Activated T-cell treated with anti-CD3 and anti-CD28 coated beads, Interleukin-2, amount 50 U/mL, for 4 hours (primary cell): ENCODE measurements around the gene SHMT2. TPM values are rescaled to one million over a fixed set of nuclear protein-coding genes. Genes with fewer than 3 reads are reported as not detected.
A peak's percentile ranks its signal among the peaks of the same experiment; 100 is the strongest.

ENCODE experiments used
- ATAC-seq, 2 donors: fragments of 200-7000 bp; cut with Tn5 transposase; one replicate each; pipeline ENCODE4 v1.10.0; 2021
- DNase-seq: peaks from one replicate; pipeline ENCODE4 v3.0.0-alpha.2; 2020
- H3K27me3 Mint-ChIP-seq: one replicate; pipeline ENCODE4 v1.8.0; 2021; ENCODE audit warnings: low read depth, mixed read lengths
- H3K36me3 Mint-ChIP-seq: one replicate; pipeline ENCODE4 v1.8.0; 2022; ENCODE audit warnings: mixed read lengths; ENCODE audit not compliant: insufficient read depth
- H3K4me1 Mint-ChIP-seq: one replicate; pipeline ENCODE4 v1.8.0; 2021; ENCODE audit warnings: low read depth, mixed read lengths
- H3K4me3 Mint-ChIP-seq: one replicate; pipeline ENCODE4 v1.8.0; 2021; ENCODE audit warnings: mild to moderate bottlenecking, moderate library complexity, mixed read lengths
- H3K9me3 Mint-ChIP-seq: one replicate; pipeline ENCODE4 v1.8.0; 2021; ENCODE audit warnings: mixed read lengths
- total RNA-seq, 3 donors: library from RNA; stranded (reverse); gene quantifications; one replicate each; pipeline ENCODE4 v1.2.1, GENCODE V29; 2021

SHMT2 gene
- total RNA-seq, 3 donors from 2014 or later = 373 to 414 (median 383) TPM

GRCh38 chr12:57241402-57242310, 12.1 kb downstream of the SHMT2 start:
- H3K4me3 Mint-ChIP-seq = peak overlapping the region; percentile 50
- DNase-seq (no peak), ATAC-seq (no peak)
- H3K27me3 Mint-ChIP-seq = peaks cover 49% of the 10 kb centered on the region
- peaks cover 59% of the 10 kb centered on the region for H3K4me1 Mint-ChIP-seq
- peaks cover 3% of the 10 kb centered on the region for H3K36me3 Mint-ChIP-seq
- H3K9me3 Mint-ChIP-seq = no peaks in the 10 kb centered on the region

DNA sequence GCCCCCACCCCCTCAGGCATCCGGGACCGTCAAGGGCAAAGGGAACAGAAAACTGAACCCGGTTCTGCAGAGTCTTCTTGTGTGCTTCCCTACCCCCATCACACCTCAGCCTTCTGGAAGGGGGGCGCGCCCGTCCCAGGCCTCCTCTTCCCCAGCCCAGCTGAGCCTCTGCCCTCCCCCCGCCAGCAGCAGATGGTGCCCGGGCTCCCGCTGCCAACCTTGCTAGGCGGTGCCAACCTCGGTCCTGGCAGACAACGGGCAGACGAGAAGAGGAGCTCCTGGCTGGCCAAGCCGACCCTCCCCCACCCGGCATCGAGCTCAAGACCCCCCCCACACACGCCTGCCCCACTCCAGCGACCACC, 12.8 kb downstream of the SHMT2 start:
- Mint-ChIP-seq H3K4me3 (peak overlapping the region; percentile 50), H3K36me3 (peaks cover 5% of the 10 kb centered on the region), H3K9me3 (no peaks in the 10 kb centered on the region), H3K4me1 (peaks cover 52% of the 10 kb centered on the region), H3K27me3 (peaks cover 44% of the 10 kb centered on the region)
- DNase-seq (no peak), ATAC-seq (no peak)

GRCh38 chr12:57242691-57243454, 13.4 kb downstream of the SHMT2 start:
- ATAC-seq = no peak
- H3K4me1 Mint-ChIP-seq = peaks cover 49% of the 10 kb centered on the region
- H3K27me3 Mint-ChIP-seq = peaks cover 40% of the 10 kb centered on the region

GRCh38 chr12:57243521-57244311, 14.2 kb downstream of the SHMT2 start:
- H3K4me3 Mint-ChIP-seq = peak overlapping the region; percentile 62
- ATAC-seq = peak; percentile 16 to 29
- no peaks in the 10 kb centered on the region for H3K9me3 Mint-ChIP-seq
- peaks cover 5% of the 10 kb centered on the region for H3K36me3 Mint-ChIP-seq
- H3K27me3 Mint-ChIP-seq = peaks cover 38% of the 10 kb centered on the region
- H3K4me1 Mint-ChIP-seq = peaks cover 47% of the 10 kb centered on the region
- peak; percentile 77 for DNase-seq

More at GRCh38 chr12:57242691-57243454, 13.4 kb downstream of the SHMT2 start:
- peaks cover 5% of the 10 kb centered on the region for H3K36me3 Mint-ChIP-seq
- peak; percentile 71 for DNase-seq
- H3K9me3 Mint-ChIP-seq = no peaks in the 10 kb centered on the region
- H3K4me3 Mint-ChIP-seq = peak overlapping the region; percentile 61

GRCh38 chr12:57244312-57244696, 14.8 kb downstream of the SHMT2 start:
- Mint-ChIP-seq H3K9me3 (no peaks in the 10 kb centered on the region), H3K4me1 (peaks cover 42% of the 10 kb centered on the region), H3K4me3 (no peak overlapping the region), H3K27me3 (peaks cover 35% of the 10 kb centered on the region), H3K36me3 (peaks cover 5% of the 10 kb centered on the region)
- no peak for ATAC-seq
- DNase-seq = no peak

- DNase-seq (no peak), ATAC-seq (no peak)
- Mint-ChIP-seq H3K27me3 (peaks cover 18% of the 10 kb centered on the region), H3K36me3 (peaks cover 5% of the 10 kb centered on the region), H3K4me1 (peaks cover 18% of the 10 kb centered on the region), H3K9me3 (no peaks in the 10 kb centered on the region), H3K4me3 (no peak overlapping the region)
These were observed 17.5 kb downstream of the SHMT2 start for GRCh38 chr12:57247041-57247440.

DNA sequence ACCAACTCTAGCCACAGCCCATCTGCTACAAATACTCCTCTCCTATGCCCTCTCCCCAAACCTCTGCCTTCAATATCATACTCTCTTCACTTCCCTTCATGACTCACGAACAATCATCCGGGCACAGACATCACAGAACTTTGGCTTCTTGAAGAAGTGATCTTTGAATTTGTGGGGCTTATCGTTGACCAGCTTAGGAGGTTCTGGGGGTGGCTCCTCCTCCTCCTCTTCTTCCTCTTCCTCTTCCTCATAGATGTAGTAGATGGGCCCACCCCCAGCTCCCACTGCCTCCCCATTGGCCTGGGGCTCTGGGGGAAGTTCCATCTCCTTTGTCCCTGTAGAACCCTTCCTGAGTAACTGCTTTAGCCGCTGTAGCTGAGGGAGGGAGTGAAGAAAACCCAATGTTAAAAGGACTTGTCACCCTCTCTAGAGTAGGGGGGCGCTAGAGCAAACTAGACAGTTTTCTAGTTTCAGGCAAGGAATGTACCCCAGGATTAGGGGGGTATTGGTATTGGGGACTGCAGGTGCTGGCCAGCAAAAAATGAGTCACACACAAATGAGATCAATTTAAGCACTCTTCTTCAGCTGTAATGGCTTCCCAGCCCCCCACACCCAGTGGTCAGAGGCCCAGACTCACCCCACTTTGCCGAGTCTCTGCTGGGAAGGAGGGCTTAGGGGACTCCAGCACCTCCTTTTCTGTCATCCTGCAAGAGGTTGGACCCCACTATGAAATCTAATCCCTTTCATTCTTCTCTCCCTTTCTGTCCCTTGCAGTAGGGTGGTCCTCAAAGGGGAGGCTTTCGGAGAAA, 19.6 kb downstream of the SHMT2 start:
- ATAC-seq (no peak), DNase-seq (no peak)
- Mint-ChIP-seq H3K4me3 (no peak overlapping the region), H3K9me3 (no peaks in the 10 kb centered on the region), H3K36me3 (peaks cover 8% of the 10 kb centered on the region), H3K4me1 (peaks cover 2% of the 10 kb centered on the region), H3K27me3 (peaks cover 3% of the 10 kb centered on the region)

- no peaks in the 10 kb centered on the region for H3K4me1 Mint-ChIP-seq
- no peaks in the 10 kb centered on the region for H3K9me3 Mint-ChIP-seq
- no peak for DNase-seq
- H3K4me3 Mint-ChIP-seq = no peak overlapping the region
- H3K36me3 Mint-ChIP-seq = peaks cover 12% of the 10 kb centered on the region
- no peaks in the 10 kb centered on the region for H3K27me3 Mint-ChIP-seq
- ATAC-seq = no peak
These were observed 21.0 kb downstream of the SHMT2 start for GRCh38 chr12:57250541-57250940.

DNA sequence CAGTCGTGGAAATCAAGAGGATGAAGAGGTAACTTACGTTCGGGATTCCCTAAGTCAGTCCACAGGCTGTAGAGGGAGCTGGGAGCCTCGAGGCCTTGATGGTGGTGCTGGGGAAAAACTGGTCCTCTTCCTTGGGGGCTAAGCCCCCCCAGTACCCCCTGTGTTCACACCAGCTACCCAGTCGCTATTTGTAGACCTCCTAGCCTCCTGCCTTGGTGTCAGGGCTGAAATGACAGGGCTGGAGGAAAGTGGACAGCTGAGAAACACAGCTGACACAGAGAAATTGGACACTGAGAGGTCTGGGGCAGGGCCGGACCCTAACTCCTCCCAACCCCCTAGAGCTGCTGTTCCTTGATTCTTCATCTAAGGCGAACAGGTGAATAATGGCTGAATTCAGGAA, 21.4 kb downstream of the SHMT2 start, which contains the start of gene STAC3:
STAC3 (minus strand) TSS at position 232 of the 400 bp plus-strand sequence. CDS start 1,551 bp downstream, outside the sequence.
- DNase-seq = no peak
- no peak for ATAC-seq
- no peak within 1 kb of the TSS for H3K4me3 Mint-ChIP-seq
- H3K9me3 Mint-ChIP-seq = no peaks in the 10 kb centered on the region
- no peaks in the 10 kb centered on the region for H3K27me3 Mint-ChIP-seq
- H3K4me1 Mint-ChIP-seq = no peaks in the 10 kb centered on the region
- H3K36me3 Mint-ChIP-seq = peaks cover 13% of the 10 kb centered on the region

- Mint-ChIP-seq H3K9me3 (no peaks in the 10 kb centered on the region), H3K4me3 (no peak overlapping the region), H3K4me1 (no peaks in the 10 kb centered on the region), H3K27me3 (no peaks in the 10 kb centered on the region), H3K36me3 (peaks cover 27% of the 10 kb centered on the region)
- ATAC-seq = no peak
- DNase-seq = no peak
These were observed 25.2 kb downstream of the SHMT2 start for GRCh38 chr12:57254506-57255280.

DNA sequence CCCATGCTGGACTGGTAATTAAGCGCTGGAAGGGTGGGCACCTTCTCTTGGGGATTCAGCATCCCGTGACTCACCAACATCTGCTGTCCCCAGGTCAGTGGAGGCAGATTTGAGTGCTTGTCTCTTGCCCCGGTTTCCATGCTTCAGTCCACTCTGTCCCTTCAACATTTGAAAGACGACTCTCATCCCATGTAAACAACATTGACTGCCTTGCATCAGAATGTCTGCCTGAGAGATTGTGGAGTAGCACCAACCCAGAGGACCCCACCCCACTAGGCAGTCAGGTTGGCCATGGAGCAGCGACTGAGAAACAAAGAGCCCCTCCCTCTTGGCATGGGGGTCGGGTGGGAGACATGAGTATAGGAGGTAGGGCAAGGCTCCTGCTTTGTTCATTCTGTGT, 26.4 kb downstream of the SHMT2 start:
- DNase-seq = no peak
- H3K27me3 Mint-ChIP-seq = no peaks in the 10 kb centered on the region
- no peaks in the 10 kb centered on the region for H3K4me1 Mint-ChIP-seq
- no peak overlapping the region for H3K4me3 Mint-ChIP-seq
- peaks cover 34% of the 10 kb centered on the region for H3K36me3 Mint-ChIP-seq
- no peaks in the 10 kb centered on the region for H3K9me3 Mint-ChIP-seq
- no peak for ATAC-seq

DNA sequence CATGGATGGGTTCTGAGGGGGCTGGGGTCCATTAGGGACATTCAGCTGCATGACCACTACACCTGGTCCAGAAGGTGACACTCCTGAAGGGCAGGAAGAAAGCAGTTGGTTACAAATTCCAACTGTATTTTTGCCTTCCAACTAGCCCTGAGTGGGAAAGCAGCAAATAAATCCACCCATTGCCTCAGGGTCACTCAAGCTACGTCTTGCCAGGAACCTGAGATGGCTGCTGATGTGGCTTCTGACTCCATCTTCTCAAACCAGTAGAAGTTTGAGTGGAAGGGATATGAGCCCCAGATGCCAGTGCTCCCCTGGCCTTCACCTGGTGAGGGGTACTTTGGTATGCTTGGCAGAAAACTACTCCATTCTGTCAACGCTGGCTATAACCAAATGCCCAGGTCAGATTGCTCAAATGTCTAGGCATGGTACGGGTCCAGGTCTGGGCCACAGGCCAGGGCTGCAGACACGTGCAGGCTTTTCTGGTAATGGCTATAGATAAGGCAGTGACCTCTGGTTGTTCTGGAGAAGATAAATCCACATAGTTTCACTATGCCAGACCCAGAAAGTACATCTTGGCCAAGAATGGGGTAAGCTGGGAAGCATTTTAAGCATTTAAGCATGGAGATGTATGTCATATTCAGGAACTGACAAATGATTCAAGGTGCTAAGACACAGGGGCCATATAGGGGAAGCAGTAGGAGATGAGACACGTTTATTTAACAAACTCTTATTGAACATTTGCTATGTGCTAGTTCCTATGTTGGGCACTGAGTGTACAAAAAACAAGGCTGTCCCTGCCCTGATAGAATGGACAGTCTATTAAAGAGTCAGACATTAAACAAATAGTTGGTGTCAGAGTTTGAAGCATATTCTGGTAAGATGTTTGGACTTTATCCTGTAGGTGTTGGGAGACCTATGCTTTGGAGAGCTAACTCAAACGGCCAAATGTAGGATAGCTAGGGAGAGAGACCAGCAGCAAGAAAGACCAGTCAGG, 29.8 kb downstream of the SHMT2 start:
- H3K36me3 Mint-ChIP-seq = peaks cover 46% of the 10 kb centered on the region

More for the DNA sequence above, 29.8 kb downstream of the SHMT2 start:
- DNase-seq (no peak), ATAC-seq (no peak)
- no peaks in the 10 kb centered on the region for H3K4me1 Mint-ChIP-seq
- H3K27me3 Mint-ChIP-seq = no peaks in the 10 kb centered on the region
- no peaks in the 10 kb centered on the region for H3K9me3 Mint-ChIP-seq
- H3K4me3 Mint-ChIP-seq = no peak overlapping the region
